ENCODE measurements around the gene BLOC1S6.

- TF ChIP-seq CTCF (IDR thresholded peaks at IDR 0.05; ENCODE audit: low read depth, low read length, poor library complexity, severe bottlenecking) = no peak
- no peak for TF ChIP-seq EZH2phosphoT487 (IDR thresholded peaks at IDR 0.05; ENCODE audit: borderline replicate concordance, low read length)
These were observed 42.7 kb upstream of the BLOC1S6 start for GRCh38 chr15:45544266-45545023.
